ENCODE results near the gene GPRASP2. TPM values are rescaled to one million over a fixed set of nuclear protein-coding genes. Genes with fewer than 3 reads are reported as not detected.

GPRASP2 gene
- total RNA-seq, 3 donors from 2014 or later, result 8.0 to 16.2 (median 13.1) TPM

DNA sequence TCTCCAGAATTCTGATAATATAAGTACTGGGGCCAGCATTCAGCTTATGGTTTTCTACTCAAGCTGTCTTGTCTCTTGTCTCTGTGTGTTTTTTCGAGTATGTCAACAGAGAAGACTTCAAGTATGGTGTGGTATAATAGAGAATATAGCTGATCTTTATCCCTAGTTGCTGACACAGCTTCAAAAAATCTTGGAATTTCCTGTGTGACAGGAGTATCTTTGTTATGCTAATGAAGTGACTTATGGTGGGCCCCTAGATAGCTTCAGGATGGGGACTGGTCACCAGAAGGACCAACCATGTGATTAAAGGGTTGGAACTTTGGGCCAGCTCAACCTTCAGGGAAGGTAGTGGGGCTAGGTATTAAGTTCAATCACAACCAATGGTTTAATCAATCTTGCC is 11.2 kb downstream of the GPRASP2 start:
- Histone ChIP-seq H3K27ac (no peak overlapping the region), H3K9me3 (no peaks in the 10 kb centered on the region), H3K27me3 (peaks cover 0 to 31% of the 10 kb centered on the region in 2 donors), H3K4me1 (no peaks in the 10 kb centered on the region), H3K4me3 (no peak overlapping the region), H3K36me3 (no peaks in the 10 kb centered on the region)
- intact Hi-C loops (cut with DNase I; ENCODE audit: low total_unique reads), result no loop called here
- TF ChIP-seq POLR2AphosphoS5 (IDR thresholded peaks at IDR 0.05) (no peak), POLR2A (IDR thresholded peaks at IDR 0.05) (no peak)
- TF ChIP-seq, protein P1, sequence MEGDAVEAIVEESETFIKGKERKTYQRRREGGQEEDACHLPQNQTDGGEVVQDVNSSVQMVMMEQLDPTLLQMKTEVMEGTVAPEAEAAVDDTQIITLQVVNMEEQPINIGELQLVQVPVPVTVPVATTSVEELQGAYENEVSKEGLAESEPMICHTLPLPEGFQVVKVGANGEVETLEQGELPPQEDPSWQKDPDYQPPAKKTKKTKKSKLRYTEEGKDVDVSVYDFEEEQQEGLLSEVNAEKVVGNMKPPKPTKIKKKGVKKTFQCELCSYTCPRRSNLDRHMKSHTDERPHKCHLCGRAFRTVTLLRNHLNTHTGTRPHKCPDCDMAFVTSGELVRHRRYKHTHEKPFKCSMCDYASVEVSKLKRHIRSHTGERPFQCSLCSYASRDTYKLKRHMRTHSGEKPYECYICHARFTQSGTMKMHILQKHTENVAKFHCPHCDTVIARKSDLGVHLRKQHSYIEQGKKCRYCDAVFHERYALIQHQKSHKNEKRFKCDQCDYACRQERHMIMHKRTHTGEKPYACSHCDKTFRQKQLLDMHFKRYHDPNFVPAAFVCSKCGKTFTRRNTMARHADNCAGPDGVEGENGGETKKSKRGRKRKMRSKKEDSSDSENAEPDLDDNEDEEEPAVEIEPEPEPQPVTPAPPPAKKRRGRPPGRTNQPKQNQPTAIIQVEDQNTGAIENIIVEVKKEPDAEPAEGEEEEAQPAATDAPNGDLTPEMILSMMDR (IDR thresholded peaks at IDR 0.05), result no peak
- DNase-seq (ENCODE audit: low spot score in 2 of 2), result no peak

DNA sequence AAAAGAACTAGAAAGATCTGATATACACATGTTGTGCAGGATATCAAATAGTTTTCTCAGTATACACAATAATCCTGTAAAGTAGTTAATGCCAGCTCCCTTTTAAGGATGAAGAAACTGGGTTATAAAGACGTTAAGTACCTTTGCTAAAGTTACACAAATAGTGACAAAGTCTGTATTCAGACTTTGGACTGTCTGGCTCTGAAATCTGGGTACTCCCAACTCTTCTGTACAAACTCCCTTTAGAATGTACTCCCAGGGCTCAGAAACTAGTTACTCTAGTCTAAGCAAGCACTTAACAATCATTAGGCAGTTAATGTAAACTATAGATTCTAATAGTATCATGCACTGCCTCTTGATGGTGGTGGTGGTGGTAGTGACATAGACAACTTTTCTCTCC is 15.5 kb downstream of the GPRASP2 start:
- TF ChIP-seq, protein P1 (IDR thresholded peaks at IDR 0.05), result no peak
- TF ChIP-seq POLR2AphosphoS5 (IDR thresholded peaks at IDR 0.05) (no peak), POLR2A (IDR thresholded peaks at IDR 0.05) (no peak)
- intact Hi-C loops (cut with DNase I; ENCODE audit: low total_unique reads), result loop anchor here (5.0 kb wide), 1 partner anchor 495 kb away; no protein-coding TSS in a partner anchor
- no peak for DNase-seq (ENCODE audit: low spot score in 2 of 2)
- H3K27ac ChIP-seq, result no peak overlapping the region
- no peak overlapping the region for H3K4me3 ChIP-seq
- H3K9me3 ChIP-seq, result no peaks in the 10 kb centered on the region
- H3K4me1 ChIP-seq, result no peaks in the 10 kb centered on the region
- no peaks in the 10 kb centered on the region for H3K36me3 ChIP-seq
- peaks cover 0 to 45% of the 10 kb centered on the region in 2 donors for H3K27me3 ChIP-seq

DNA sequence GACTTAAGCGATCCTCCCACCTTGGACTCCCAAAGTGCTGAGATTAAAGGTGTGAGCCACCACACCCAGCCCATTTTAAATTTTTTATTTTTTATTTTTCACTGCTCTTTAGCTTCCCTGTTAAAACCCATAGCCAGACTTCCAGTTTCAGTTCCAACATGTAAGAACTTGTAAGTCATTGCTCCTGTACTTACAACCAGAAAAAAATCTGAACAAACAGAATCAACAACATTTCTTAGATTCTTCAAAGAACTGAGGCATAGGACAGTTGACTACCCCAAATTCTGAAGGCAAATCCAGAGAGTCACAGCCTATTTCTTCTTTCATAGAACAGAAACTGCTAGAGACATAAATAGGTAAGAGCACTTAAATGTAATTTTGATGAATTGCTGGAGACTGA is 16.4 kb downstream of the GPRASP2 start:
- Histone ChIP-seq H3K36me3 (no peaks in the 10 kb centered on the region), H3K27ac (no peak overlapping the region), H3K27me3 (peaks cover 0 to 39% of the 10 kb centered on the region in 2 donors), H3K4me3 (no peak overlapping the region), H3K9me3 (no peaks in the 10 kb centered on the region), H3K4me1 (no peaks in the 10 kb centered on the region)
- no peak for DNase-seq (ENCODE audit: low spot score in 2 of 2)
- intact Hi-C loops (cut with DNase I; ENCODE audit: low total_unique reads), result loop anchor here (5.0 kb wide), 1 partner anchor 494 kb away; no protein-coding TSS in a partner anchor
- TF ChIP-seq, protein P1 (IDR thresholded peaks at IDR 0.05), result no peak
- TF ChIP-seq POLR2AphosphoS5 (IDR thresholded peaks at IDR 0.05) (no peak), POLR2A (IDR thresholded peaks at IDR 0.05) (no peak)

DNA sequence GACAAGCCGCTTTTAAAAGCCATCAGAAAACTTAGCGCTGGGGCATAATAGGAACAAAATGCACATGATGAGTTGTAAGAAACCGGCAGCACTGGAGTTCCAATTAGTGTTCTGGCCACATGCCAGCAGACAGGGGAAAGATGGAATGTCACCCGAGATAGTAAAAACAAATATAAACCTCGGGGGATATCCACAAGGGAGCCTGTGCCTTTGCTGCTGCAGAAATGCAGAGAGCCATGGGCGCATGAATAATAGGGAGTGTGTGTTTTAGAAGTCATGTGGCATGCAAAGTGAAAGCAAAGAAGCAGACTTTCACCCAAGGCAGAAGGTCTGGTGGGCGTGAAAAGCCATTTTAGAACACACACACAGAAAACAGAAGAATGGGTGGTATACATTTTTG is 27.4 kb downstream of the GPRASP2 start:
- no peaks in the 10 kb centered on the region for H3K36me3 ChIP-seq
- H3K27ac ChIP-seq, result no peak overlapping the region
- TF ChIP-seq POLR2AphosphoS5 (IDR thresholded peaks at IDR 0.05) (no peak), POLR2A (IDR thresholded peaks at IDR 0.05) (no peak)
- TF ChIP-seq, protein P1 (IDR thresholded peaks at IDR 0.05), result no peak
- no peaks in the 10 kb centered on the region for H3K4me1 ChIP-seq
- H3K27me3 ChIP-seq, result peaks cover 0 to 26% of the 10 kb centered on the region in 2 donors
- DNase-seq (ENCODE audit: low spot score in 2 of 2), result no peak
- no peak overlapping the region for H3K4me3 ChIP-seq
- intact Hi-C loops (cut with DNase I; ENCODE audit: low total_unique reads), result no loop called here
- no peaks in the 10 kb centered on the region for H3K9me3 ChIP-seq

DNA sequence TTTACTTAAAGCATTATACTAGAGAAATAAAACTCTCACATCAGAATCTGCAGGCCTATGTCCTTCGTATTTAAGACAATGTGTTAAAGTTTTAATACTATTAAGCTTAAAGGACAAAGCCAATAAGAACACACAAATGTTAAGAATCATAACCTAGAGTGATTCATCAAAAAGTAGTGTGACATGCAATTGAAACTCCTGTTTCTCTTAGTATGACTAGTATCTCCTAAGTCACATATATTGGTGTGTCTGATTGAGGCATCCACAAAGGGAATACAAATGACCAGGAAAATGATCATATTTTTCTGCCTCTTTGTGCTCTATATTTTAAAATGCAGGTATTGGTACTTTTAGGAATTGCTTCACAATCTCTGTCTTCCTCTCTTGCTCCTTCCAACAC is 32.1 kb downstream of the GPRASP2 start:
- peaks cover 0 to 45% of the 10 kb centered on the region in 2 donors for H3K27me3 ChIP-seq
- no peaks in the 10 kb centered on the region for H3K4me1 ChIP-seq
- H3K36me3 ChIP-seq, result no peaks in the 10 kb centered on the region
- no peaks in the 10 kb centered on the region for H3K9me3 ChIP-seq
- DNase-seq (ENCODE audit: low spot score in 2 of 2), result no peak
- intact Hi-C loops (cut with DNase I; ENCODE audit: low total_unique reads), result no loop called here
- no peak overlapping the region for H3K4me3 ChIP-seq
- TF ChIP-seq POLR2AphosphoS5 (IDR thresholded peaks at IDR 0.05), result no peak
- TF ChIP-seq POLR2A (IDR thresholded peaks at IDR 0.05), result no peak
- TF ChIP-seq, protein P1 (IDR thresholded peaks at IDR 0.05), result no peak
- no peak overlapping the region for H3K27ac ChIP-seq
